IMR-90 (cell line): Measurements from ENCODE around the gene KLLN.
"Not testable (repeated sequence)": the region's sequence is repeated elsewhere in the genome, so short reads cannot be mapped to it uniquely, and the experiment has no call there.

Experiments used
- BHLHE40 ChIP-seq: fragments of 150-350 bp; IDR thresholded peaks from 2 replicates; pipeline ENCODE4 v1.6.1; 2016; ENCODE audit warnings: mild to moderate bottlenecking, low read depth, low read length
- CEBPB ChIP-seq: IDR thresholded peaks from 2 replicates; pipeline ENCODE4 v1.6.1; 2012; ENCODE audit warnings: low read depth, low read length, improper control_type of control experiment
- MAFK ChIP-seq: IDR thresholded peaks from 2 replicates; pipeline ENCODE4 v1.6.1; 2012; ENCODE audit warnings: low read depth, low read length, improper control_type of control experiment
- MAZ ChIP-seq: IDR thresholded peaks from 2 replicates; pipeline ENCODE4 v1.6.1; 2012; ENCODE audit warnings: low read depth, mild to moderate bottlenecking, low read length, improper control_type of control experiment, moderate library complexity, borderline replicate concordance
- POLR2A ChIP-seq: IDR thresholded peaks from 2 replicates; pipeline ENCODE4 v1.6.1; 2012; ENCODE audit warnings: mild to moderate bottlenecking, low read depth, low read length
- RAD21 ChIP-seq: IDR thresholded peaks from 2 replicates; pipeline ENCODE4 v1.6.1; 2012; ENCODE audit warnings: low read length, improper control_type of control experiment
- RCOR1 ChIP-seq: IDR thresholded peaks from 2 replicates; pipeline ENCODE4 v1.6.1; 2012; ENCODE audit warnings: mild to moderate bottlenecking, low read length, improper control_type of control experiment; ENCODE audit not compliant: insufficient replicate concordance
- SMC3 ChIP-seq: fragments of 150-350 bp; IDR thresholded peaks from 2 replicates; pipeline ENCODE4 v1.6.1; 2016; ENCODE audit warnings: low read depth, mild to moderate bottlenecking, antibody characterized with exemption, low read length, moderate library complexity
- TF ChIP-seq, protein P1 (sequence below): conservative IDR thresholded peaks from 2 replicates; pipeline ENCODE4 v1.5.1; 2012; ENCODE audit warnings: mild to moderate bottlenecking, low read depth, low read length, improper control_type of control experiment
- TF ChIP-seq, protein P2 (sequence below): fragments of 150-350 bp; IDR thresholded peaks from 2 replicates; pipeline ENCODE4 v1.6.1; 2016; ENCODE audit warnings: low read depth, mild to moderate bottlenecking, low read length, moderate library complexity, borderline replicate concordance

DNA sequence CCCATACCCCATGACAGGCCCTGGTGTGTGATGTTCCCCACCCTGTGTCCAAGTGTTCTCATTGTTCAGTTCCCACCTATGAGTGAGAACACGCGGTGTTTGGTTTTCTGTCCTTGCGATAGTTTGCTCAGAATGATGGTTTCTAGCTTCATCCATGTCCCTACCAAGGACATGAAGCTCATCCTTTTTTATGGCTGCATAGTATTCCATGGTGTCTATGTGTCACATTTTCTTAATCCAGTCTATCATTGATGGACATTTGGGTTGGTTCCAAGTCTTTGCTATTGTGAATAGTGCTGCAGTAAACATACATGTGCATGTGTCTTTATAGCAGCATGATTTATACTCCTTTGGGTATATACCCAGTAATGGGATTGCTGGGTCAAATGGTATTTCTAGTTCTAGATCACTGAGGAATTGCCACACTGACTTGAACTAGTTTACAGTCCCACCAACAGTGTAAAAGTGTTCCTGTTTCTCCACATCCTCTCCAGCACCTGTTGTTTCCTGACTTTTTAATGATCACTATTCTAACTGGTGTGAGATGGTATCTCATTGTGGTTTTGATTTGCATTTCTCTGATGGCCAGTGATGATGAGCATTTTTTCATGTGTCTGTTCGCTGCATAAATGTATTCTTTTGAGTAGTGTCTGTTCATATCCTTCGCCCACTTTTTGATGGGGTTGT lies 18.2 kb upstream of the KLLN start:
- not testable (repeated sequence) for TF ChIP-seq POLR2A, BHLHE40, CEBPB, RCOR1, MAFK, SMC3, RAD21, MAZ
- TF ChIP-seq, protein P1, sequence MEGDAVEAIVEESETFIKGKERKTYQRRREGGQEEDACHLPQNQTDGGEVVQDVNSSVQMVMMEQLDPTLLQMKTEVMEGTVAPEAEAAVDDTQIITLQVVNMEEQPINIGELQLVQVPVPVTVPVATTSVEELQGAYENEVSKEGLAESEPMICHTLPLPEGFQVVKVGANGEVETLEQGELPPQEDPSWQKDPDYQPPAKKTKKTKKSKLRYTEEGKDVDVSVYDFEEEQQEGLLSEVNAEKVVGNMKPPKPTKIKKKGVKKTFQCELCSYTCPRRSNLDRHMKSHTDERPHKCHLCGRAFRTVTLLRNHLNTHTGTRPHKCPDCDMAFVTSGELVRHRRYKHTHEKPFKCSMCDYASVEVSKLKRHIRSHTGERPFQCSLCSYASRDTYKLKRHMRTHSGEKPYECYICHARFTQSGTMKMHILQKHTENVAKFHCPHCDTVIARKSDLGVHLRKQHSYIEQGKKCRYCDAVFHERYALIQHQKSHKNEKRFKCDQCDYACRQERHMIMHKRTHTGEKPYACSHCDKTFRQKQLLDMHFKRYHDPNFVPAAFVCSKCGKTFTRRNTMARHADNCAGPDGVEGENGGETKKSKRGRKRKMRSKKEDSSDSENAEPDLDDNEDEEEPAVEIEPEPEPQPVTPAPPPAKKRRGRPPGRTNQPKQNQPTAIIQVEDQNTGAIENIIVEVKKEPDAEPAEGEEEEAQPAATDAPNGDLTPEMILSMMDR = not testable (repeated sequence)
- TF ChIP-seq, protein P2, sequence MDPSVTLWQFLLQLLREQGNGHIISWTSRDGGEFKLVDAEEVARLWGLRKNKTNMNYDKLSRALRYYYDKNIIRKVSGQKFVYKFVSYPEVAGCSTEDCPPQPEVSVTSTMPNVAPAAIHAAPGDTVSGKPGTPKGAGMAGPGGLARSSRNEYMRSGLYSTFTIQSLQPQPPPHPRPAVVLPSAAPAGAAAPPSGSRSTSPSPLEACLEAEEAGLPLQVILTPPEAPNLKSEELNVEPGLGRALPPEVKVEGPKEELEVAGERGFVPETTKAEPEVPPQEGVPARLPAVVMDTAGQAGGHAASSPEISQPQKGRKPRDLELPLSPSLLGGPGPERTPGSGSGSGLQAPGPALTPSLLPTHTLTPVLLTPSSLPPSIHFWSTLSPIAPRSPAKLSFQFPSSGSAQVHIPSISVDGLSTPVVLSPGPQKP = not testable (repeated sequence)
